ENCODE data around the gene POLRMT. TPM values are rescaled to one million over a fixed set of nuclear protein-coding genes. Genes with fewer than 3 reads are reported as not detected.
A peak's percentile ranks its signal among the peaks of the same experiment; 100 is the strongest.

POLRMT gene
- total RNA-seq, 1 experiment from 2014 or later: 139 TPM

DNA sequence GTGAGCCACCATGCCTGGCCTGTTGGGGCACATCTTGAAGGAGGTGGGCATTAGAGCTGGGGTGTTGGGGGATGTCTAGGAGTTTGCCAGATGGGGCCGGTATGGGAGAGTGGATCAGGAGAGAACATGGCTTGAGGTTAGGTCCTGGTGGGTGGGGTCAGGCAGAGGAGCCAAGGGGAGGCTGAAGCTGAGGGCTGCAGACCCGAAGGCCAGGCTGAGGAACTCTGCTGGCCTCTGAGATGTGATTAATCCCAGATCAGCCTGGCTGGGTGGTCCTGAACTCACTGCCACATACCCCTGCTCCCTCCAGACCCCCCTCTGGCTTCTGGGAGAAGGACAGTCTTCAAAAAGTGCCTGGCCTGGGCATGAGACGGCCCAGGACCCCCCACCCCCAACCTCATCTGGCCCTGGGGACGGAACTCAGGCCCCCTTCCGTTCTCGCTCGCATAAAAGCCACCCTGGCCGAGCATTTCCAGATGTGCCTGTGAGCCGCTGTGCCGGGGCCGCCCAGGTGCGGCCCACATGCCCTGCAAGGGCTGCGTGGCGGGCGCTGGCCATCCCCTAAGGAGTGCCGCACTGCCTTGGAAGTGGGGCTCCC is 45.6 kb upstream of the POLRMT start:
- CTCF ChIA-PET: interaction anchor here (0.6 to 2.7 kb wide), 8 partner anchors 8 to 104 kb away, joined by 3 to 22 read pairs (median 5); partner anchors contain the start of gene RNF126
- peak overlapping the region; percentile 67 for H3K4me3 Mint-ChIP-seq
- H3K4me1 Mint-ChIP-seq: no peaks in the 10 kb centered on the region
- no peak for ATAC-seq
- H3K36me3 Mint-ChIP-seq: no peaks in the 10 kb centered on the region
- no peak overlapping the region for H3K27ac Mint-ChIP-seq
- no peaks in the 10 kb centered on the region for H3K9me3 Mint-ChIP-seq
- DNase-seq (ENCODE audit: low spot score): no peak
- peaks cover 23% of the 10 kb centered on the region for H3K27me3 Mint-ChIP-seq (ENCODE audit: low read depth)
- POLR2A ChIA-PET: interaction anchor here (1.0 to 1.1 kb wide), 2 partner anchors 25 to 63 kb away, joined by 3 to 6 read pairs; no protein-coding TSS in a partner anchor
- TF ChIP-seq, protein P1, sequence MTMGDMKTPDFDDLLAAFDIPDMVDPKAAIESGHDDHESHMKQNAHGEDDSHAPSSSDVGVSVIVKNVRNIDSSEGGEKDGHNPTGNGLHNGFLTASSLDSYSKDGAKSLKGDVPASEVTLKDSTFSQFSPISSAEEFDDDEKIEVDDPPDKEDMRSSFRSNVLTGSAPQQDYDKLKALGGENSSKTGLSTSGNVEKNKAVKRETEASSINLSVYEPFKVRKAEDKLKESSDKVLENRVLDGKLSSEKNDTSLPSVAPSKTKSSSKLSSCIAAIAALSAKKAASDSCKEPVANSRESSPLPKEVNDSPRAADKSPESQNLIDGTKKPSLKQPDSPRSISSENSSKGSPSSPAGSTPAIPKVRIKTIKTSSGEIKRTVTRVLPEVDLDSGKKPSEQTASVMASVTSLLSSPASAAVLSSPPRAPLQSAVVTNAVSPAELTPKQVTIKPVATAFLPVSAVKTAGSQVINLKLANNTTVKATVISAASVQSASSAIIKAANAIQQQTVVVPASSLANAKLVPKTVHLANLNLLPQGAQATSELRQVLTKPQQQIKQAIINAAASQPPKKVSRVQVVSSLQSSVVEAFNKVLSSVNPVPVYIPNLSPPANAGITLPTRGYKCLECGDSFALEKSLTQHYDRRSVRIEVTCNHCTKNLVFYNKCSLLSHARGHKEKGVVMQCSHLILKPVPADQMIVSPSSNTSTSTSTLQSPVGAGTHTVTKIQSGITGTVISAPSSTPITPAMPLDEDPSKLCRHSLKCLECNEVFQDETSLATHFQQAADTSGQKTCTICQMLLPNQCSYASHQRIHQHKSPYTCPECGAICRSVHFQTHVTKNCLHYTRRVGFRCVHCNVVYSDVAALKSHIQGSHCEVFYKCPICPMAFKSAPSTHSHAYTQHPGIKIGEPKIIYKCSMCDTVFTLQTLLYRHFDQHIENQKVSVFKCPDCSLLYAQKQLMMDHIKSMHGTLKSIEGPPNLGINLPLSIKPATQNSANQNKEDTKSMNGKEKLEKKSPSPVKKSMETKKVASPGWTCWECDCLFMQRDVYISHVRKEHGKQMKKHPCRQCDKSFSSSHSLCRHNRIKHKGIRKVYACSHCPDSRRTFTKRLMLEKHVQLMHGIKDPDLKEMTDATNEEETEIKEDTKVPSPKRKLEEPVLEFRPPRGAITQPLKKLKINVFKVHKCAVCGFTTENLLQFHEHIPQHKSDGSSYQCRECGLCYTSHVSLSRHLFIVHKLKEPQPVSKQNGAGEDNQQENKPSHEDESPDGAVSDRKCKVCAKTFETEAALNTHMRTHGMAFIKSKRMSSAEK (CRISPR knock-in tag; IDR thresholded peaks at IDR 0.05; ENCODE audit: borderline replicate concordance): no peak
- no peak for TF ChIP-seq CREB1 (CRISPR knock-in tag; IDR thresholded peaks at IDR 0.05)
- TF ChIP-seq NR2C2 (CRISPR knock-in tag; IDR thresholded peaks at IDR 0.05): no peak
- TF ChIP-seq AR (CRISPR knock-in tag; IDR thresholded peaks at IDR 0.05): no peak
- TF ChIP-seq IRF2 (CRISPR knock-in tag; IDR thresholded peaks at IDR 0.05; ENCODE audit: borderline replicate concordance, low read depth): no peak
- no peak for TF ChIP-seq ELF4 (CRISPR knock-in tag; IDR thresholded peaks at IDR 0.05; ENCODE audit: low read depth)

- Mint-ChIP-seq H3K4me1 (no peaks in the 10 kb centered on the region), H3K27me3 (ENCODE audit: low read depth) (peaks cover 27% of the 10 kb centered on the region), H3K4me3 (no peak overlapping the region), H3K36me3 (no peaks in the 10 kb centered on the region), H3K9me3 (no peaks in the 10 kb centered on the region), H3K27ac (no peak overlapping the region)
- DNase-seq (ENCODE audit: low spot score) (no peak), ATAC-seq (no peak)
- POLR2A ChIA-PET: interaction anchor here (0.6 kb wide), 1 partner anchor 381 kb away, joined by 3 read pairs; no protein-coding TSS in a partner anchor
- TF ChIP-seq RELA (CRISPR knock-in tag; IDR thresholded peaks at IDR 0.05; ENCODE audit: borderline replicate concordance) (0 out of 2 replicates have a peak, but pooled peaks have one; percentile 23), MXD4 (CRISPR knock-in tag; IDR thresholded peaks at IDR 0.05; ENCODE audit: borderline replicate concordance) (no peak)
- CTCF ChIA-PET: interaction anchor here (0.7 to 2.4 kb wide), 3 partner anchors 15 to 384 kb away, joined by 3 to 16 read pairs (median 5); partner anchors contain the start of gene RNF126
These were observed 44.5 kb upstream of the POLRMT start for GRCh38 chr19:677601-678436.

- ChIA-PET POLR2A (interaction anchor here (0.7 kb wide), 1 partner anchor 26 kb away, joined by 3 read pairs; no protein-coding TSS in a partner anchor), CTCF (interaction anchor here (1.7 to 2.4 kb wide), 2 partner anchors 14 to 56 kb away, joined by 3 to 16 read pairs; partner anchors contain the start of gene RNF126)
- no peak for DNase-seq (ENCODE audit: low spot score)
- no peak overlapping the region for H3K4me3 Mint-ChIP-seq
- peaks cover 27% of the 10 kb centered on the region for H3K27me3 Mint-ChIP-seq (ENCODE audit: low read depth)
- no peaks in the 10 kb centered on the region for H3K9me3 Mint-ChIP-seq
- no peak for ATAC-seq
- H3K27ac Mint-ChIP-seq: no peak overlapping the region
- no peaks in the 10 kb centered on the region for H3K4me1 Mint-ChIP-seq
- H3K36me3 Mint-ChIP-seq: no peaks in the 10 kb centered on the region
- no peak for TF ChIP-seq ETV6 (CRISPR knock-in tag; IDR thresholded peaks at IDR 0.05)
- TF ChIP-seq JUN (CRISPR knock-in tag; IDR thresholded peaks at IDR 0.05): no peak
- TF ChIP-seq STAT6 (CRISPR knock-in tag; conservative IDR thresholded peaks at IDR 0.05; ENCODE audit: low read depth): no peak
- no peak for TF ChIP-seq ERG (CRISPR knock-in tag; IDR thresholded peaks at IDR 0.05)
- TF ChIP-seq EMX1 (CRISPR knock-in tag; IDR thresholded peaks at IDR 0.05): no peak
- TF ChIP-seq, protein P2, sequence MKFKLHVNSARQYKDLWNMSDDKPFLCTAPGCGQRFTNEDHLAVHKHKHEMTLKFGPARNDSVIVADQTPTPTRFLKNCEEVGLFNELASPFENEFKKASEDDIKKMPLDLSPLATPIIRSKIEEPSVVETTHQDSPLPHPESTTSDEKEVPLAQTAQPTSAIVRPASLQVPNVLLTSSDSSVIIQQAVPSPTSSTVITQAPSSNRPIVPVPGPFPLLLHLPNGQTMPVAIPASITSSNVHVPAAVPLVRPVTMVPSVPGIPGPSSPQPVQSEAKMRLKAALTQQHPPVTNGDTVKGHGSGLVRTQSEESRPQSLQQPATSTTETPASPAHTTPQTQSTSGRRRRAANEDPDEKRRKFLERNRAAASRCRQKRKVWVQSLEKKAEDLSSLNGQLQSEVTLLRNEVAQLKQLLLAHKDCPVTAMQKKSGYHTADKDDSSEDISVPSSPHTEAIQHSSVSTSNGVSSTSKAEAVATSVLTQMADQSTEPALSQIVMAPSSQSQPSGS (CRISPR knock-in tag; IDR thresholded peaks at IDR 0.05; ENCODE audit: borderline replicate concordance, low read depth): no peak
- no peak for TF ChIP-seq FOXP1 (CRISPR knock-in tag; IDR thresholded peaks at IDR 0.05; ENCODE audit: borderline replicate concordance)
- no peak for TF ChIP-seq ZNF671 (CRISPR knock-in tag; IDR thresholded peaks at IDR 0.05)
These were observed 43.9 kb upstream of the POLRMT start for GRCh38 chr19:677201-677600.
